Bronchial epithelial cell (primary cell): ENCODE data around the gene RHOD. TPM values are rescaled to one million over a fixed set of nuclear protein-coding genes. Genes with fewer than 3 reads are reported as not detected.
A peak's percentile ranks its signal among the peaks of the same experiment; 100 is the strongest.

Experiments
- DNase-seq: peaks from one replicate; pipeline ENCODE4 v3.0.0-alpha.2; 2010; ENCODE audit warnings: low read depth
- FAIRE-seq: peaks from 2 replicates; lab custom pipeline; 2011; peaks lifted over from hg19 to GRCh38; lab: Jason Lieb, UNC
- H3K27me3 ChIP-seq: 2 replicates; pipeline ENCODE4 v1.5.1; 2011; ENCODE audit warnings: low read length; ENCODE audit not compliant: control insufficient read depth, insufficient read depth
- H3K36me3 ChIP-seq: 2 replicates; pipeline ENCODE4 v1.5.1; 2011; ENCODE audit warnings: low read length; ENCODE audit not compliant: control insufficient read depth, insufficient read depth
- H3K4me3 ChIP-seq: 2 replicates; pipeline ENCODE4 v1.5.1; 2011; ENCODE audit warnings: mild to moderate bottlenecking, low read depth, low read length, control low read depth
- total RNA-seq: library from RNA; depleted of rRNA; stranded (reverse); fragments of >200 nt; gene quantifications from 2 replicates; pipeline ENCODE4 v1.2.1, GENCODE V29; 2014
- TF ChIP-seq, protein P1 (sequence below): IDR thresholded peaks from 2 replicates; pipeline ENCODE4 v1.5.1; 2011; ENCODE audit warnings: mild to moderate bottlenecking, moderate library complexity, low read length, control low read depth, inconsistent platforms; ENCODE audit not compliant: insufficient read depth, severe bottlenecking

Gene RHOD
- total RNA-seq, 1 donor from 2014 or later: 222 TPM

DNA sequence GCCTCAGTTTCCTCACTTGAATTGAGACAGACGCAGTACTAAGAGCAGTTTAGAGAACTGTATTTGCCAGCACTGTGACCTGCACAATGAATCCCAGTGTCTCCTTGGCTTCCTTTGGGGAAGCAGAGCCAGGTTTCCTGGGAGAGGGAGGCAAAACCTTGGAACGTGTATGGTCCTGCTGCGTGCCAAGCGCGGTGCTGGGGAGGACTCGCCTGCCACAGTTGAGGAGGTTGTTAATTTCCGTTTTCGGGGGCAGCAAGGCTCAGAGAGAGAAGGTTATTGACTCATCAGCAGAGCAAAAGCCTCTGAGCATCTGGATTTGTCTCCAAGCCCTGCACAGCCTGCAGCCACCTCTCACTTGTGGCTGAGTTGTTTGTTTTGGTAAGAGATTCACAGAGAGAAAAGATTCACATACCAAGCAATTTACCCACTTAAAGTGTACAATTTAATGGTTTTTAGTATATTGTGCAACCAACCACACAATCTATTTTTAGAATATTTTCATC, 22.9 kb upstream of the RHOD start:
- no peaks in the 10 kb centered on the region for H3K27me3 ChIP-seq
- DNase-seq (peak; percentile 79), FAIRE-seq (no peak)
- no peaks in the 10 kb centered on the region for H3K36me3 ChIP-seq
- TF ChIP-seq, protein P1, sequence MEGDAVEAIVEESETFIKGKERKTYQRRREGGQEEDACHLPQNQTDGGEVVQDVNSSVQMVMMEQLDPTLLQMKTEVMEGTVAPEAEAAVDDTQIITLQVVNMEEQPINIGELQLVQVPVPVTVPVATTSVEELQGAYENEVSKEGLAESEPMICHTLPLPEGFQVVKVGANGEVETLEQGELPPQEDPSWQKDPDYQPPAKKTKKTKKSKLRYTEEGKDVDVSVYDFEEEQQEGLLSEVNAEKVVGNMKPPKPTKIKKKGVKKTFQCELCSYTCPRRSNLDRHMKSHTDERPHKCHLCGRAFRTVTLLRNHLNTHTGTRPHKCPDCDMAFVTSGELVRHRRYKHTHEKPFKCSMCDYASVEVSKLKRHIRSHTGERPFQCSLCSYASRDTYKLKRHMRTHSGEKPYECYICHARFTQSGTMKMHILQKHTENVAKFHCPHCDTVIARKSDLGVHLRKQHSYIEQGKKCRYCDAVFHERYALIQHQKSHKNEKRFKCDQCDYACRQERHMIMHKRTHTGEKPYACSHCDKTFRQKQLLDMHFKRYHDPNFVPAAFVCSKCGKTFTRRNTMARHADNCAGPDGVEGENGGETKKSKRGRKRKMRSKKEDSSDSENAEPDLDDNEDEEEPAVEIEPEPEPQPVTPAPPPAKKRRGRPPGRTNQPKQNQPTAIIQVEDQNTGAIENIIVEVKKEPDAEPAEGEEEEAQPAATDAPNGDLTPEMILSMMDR: no peak
- H3K4me3 ChIP-seq: no peak overlapping the region

DNA sequence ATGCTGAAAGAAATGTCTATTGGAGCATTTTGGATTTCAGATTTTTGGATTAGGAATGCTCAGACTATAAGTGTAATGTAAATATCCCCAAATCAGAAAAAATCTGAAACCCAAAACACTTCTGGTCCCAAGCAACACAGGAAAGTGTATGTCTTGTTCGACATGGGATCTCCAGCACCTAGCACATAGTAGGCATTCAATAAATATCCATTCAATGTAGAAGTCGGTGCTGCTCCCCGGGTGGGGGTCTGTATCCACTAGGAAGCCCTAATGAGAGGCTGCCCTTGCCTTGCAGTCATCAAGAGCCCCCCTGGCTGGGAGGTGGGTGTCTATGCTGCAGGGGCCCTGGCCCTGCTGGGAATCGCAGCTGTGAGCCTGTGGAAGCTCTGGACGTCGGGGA, 22.3 kb upstream of the RHOD start:
- no peak overlapping the region for H3K4me3 ChIP-seq
- FAIRE-seq (no peak), DNase-seq (no peak)
- H3K27me3 ChIP-seq: no peaks in the 10 kb centered on the region
- TF ChIP-seq, protein P1: no peak
- H3K36me3 ChIP-seq: no peaks in the 10 kb centered on the region

- Histone ChIP-seq H3K36me3 (peaks cover 2% of the 10 kb centered on the region), H3K4me3 (no peak overlapping the region), H3K27me3 (no peaks in the 10 kb centered on the region)
- TF ChIP-seq, protein P1: no peak
- DNase-seq: no peak
- FAIRE-seq: no peak
These were observed 16.5 kb upstream of the RHOD start for GRCh38 chr11:67040147-67040546.

DNA sequence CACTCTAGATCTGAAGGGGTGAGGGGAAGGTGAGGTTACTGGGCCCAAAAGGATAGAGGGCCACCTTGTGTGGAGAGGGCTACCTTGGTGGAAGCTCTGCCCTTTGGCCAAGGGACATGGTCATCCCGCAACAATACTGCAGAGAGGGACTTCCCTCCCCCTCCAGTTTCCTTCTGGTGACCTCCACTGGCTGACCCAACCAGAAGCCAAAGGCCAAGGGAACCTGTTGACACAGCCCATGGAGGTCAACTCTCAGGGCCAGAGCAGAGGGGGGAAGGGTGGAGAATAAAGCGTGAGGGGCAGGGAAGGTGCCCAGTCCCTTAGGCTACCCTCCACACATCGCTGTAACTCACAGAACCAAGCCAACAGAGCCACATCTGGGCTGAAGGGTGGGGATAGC, 15.0 kb upstream of the RHOD start:
- Histone ChIP-seq H3K4me3 (no peak overlapping the region), H3K27me3 (no peaks in the 10 kb centered on the region), H3K36me3 (peaks cover 2% of the 10 kb centered on the region)
- no peak for FAIRE-seq
- DNase-seq: no peak
- TF ChIP-seq, protein P1: no peak

- FAIRE-seq: no peak
These were observed 12.9 kb upstream of the RHOD start for GRCh38 chr11:67043572-67044349.

More at GRCh38 chr11:67043572-67044349, 12.9 kb upstream of the RHOD start:
- Histone ChIP-seq H3K36me3 (peaks cover 2% of the 10 kb centered on the region), H3K27me3 (no peaks in the 10 kb centered on the region), H3K4me3 (no peak overlapping the region)
- DNase-seq: no peak
- TF ChIP-seq, protein P1: no peak
